ENCODE measurements around the gene RTRAF. TPM values are rescaled to one million over a fixed set of nuclear protein-coding genes. Genes with fewer than 3 reads are reported as not detected.

RTRAF gene
- total RNA-seq, 1 donor from 2014 or later: 247 TPM

DNA sequence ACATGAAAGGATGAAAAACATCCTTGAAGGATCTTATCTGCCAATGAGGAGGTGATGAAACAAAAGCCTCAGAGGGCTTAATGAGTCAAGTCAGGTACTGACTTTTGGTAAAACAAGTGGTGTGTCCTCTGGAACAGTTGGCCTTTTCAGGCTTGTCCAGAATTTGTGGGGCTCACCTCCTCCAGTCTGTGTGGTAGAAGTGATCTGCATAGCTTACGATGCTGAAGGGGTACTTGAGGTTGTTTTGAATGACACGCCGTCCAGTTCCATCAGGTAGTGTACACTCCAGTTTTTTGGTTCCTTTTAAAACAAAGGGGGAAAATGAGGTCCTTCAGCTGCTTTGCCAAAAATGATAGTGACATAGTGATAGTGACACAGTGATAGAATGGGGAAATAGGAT is 17.0 kb downstream of the RTRAF start:
- DNase-seq (ENCODE audit: low spot score, unreplicated experiment): no peak
- Mint-ChIP-seq H3K4me1 (ENCODE audit: low read depth) (peaks cover 31% of the 10 kb centered on the region), H3K27ac (no peak overlapping the region), H3K27me3 (no peaks in the 10 kb centered on the region), H3K4me3 (ENCODE audit: low read depth) (no peak overlapping the region), H3K36me3 (ENCODE audit: insufficient read depth) (peaks cover 30% of the 10 kb centered on the region), H3K9me3 (ENCODE audit: low read depth) (no peaks in the 10 kb centered on the region)
- TF ChIP-seq, protein P1, sequence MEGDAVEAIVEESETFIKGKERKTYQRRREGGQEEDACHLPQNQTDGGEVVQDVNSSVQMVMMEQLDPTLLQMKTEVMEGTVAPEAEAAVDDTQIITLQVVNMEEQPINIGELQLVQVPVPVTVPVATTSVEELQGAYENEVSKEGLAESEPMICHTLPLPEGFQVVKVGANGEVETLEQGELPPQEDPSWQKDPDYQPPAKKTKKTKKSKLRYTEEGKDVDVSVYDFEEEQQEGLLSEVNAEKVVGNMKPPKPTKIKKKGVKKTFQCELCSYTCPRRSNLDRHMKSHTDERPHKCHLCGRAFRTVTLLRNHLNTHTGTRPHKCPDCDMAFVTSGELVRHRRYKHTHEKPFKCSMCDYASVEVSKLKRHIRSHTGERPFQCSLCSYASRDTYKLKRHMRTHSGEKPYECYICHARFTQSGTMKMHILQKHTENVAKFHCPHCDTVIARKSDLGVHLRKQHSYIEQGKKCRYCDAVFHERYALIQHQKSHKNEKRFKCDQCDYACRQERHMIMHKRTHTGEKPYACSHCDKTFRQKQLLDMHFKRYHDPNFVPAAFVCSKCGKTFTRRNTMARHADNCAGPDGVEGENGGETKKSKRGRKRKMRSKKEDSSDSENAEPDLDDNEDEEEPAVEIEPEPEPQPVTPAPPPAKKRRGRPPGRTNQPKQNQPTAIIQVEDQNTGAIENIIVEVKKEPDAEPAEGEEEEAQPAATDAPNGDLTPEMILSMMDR (IDR thresholded peaks at IDR 0.05; ENCODE audit: unreplicated experiment): no peak

DNA sequence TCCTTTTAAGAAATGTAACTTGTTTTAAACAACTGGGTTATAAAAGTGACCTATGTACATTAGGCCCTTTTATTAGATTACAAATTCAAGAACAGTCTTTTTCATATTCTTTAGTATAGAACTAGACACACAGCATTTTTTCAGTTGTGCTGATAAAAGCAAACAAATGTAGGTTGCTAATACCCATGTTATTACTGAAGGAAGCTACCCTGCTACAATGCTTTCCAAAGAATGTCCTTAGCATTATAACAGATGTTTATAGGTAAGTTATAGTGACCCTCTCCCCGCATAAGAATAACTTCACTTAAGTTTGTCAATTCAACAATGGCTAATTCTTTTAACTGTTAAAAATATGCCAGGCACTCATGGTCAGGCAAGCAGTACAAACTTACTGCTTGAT is 17.9 kb downstream of the RTRAF start:
- H3K4me3 Mint-ChIP-seq (ENCODE audit: low read depth): no peak overlapping the region

DNA sequence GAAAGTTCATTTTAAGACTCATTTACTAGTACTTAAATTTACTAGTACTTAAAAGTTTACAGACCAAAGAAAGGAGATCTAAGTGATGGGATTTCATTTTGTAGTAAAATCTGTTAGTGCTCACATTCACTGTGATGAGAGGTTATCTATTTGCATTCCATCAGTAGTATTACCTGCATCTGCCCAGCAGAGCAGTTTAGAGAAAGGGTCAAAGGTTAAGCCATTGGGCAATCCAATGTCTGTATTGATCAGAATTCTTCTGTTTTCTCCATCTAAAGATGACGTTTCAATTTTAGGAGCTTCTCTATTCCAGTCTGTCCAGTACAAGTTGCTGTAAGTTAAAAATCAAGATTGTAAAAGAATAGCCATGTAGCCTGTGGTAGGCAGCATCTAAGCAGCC is 18.3 kb downstream of the RTRAF start:
- Mint-ChIP-seq H3K4me1 (ENCODE audit: low read depth) (peaks cover 22% of the 10 kb centered on the region), H3K27me3 (no peaks in the 10 kb centered on the region), H3K36me3 (ENCODE audit: insufficient read depth) (peaks cover 31% of the 10 kb centered on the region), H3K9me3 (ENCODE audit: low read depth) (no peaks in the 10 kb centered on the region), H3K4me3 (ENCODE audit: low read depth) (no peak overlapping the region), H3K27ac (no peak overlapping the region)
- TF ChIP-seq, protein P1 (IDR thresholded peaks at IDR 0.05; ENCODE audit: unreplicated experiment): no peak
- DNase-seq (ENCODE audit: low spot score, unreplicated experiment): no peak

More for the DNA sequence above, 17.9 kb downstream of the RTRAF start:
- TF ChIP-seq, protein P1 (IDR thresholded peaks at IDR 0.05; ENCODE audit: unreplicated experiment): no peak
- no peak for DNase-seq (ENCODE audit: low spot score, unreplicated experiment)
- H3K27ac Mint-ChIP-seq: no peak overlapping the region
- H3K9me3 Mint-ChIP-seq (ENCODE audit: low read depth): no peaks in the 10 kb centered on the region
- peaks cover 33% of the 10 kb centered on the region for H3K36me3 Mint-ChIP-seq (ENCODE audit: insufficient read depth)
- H3K4me1 Mint-ChIP-seq (ENCODE audit: low read depth): peaks cover 26% of the 10 kb centered on the region
- H3K27me3 Mint-ChIP-seq: no peaks in the 10 kb centered on the region

DNA sequence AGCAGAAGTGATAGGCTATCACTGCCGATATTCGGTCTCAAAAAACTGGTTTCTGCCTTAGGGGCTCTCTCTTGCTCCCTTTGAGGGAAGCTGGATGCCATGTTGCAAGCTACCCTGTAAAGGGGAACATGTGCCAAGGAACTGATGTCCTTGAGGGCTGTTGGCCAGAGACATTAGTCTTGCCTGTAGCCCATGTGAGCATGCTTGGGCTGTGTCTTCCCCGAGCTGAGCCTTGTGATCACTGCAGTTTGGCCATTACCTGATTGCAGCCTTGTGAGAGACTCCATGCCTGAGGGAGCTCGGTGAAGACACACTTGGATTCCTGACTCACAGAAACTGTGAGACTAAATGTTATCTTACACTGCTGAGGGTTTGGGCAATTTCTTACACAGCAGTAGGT is 18.8 kb downstream of the RTRAF start:
- Mint-ChIP-seq H3K36me3 (ENCODE audit: insufficient read depth) (peaks cover 31% of the 10 kb centered on the region), H3K4me3 (ENCODE audit: low read depth) (no peak overlapping the region), H3K27me3 (no peaks in the 10 kb centered on the region), H3K9me3 (ENCODE audit: low read depth) (no peaks in the 10 kb centered on the region), H3K27ac (no peak overlapping the region), H3K4me1 (ENCODE audit: low read depth) (peaks cover 17% of the 10 kb centered on the region)
- TF ChIP-seq, protein P1 (IDR thresholded peaks at IDR 0.05; ENCODE audit: unreplicated experiment): no peak
- no peak for DNase-seq (ENCODE audit: low spot score, unreplicated experiment)

DNA sequence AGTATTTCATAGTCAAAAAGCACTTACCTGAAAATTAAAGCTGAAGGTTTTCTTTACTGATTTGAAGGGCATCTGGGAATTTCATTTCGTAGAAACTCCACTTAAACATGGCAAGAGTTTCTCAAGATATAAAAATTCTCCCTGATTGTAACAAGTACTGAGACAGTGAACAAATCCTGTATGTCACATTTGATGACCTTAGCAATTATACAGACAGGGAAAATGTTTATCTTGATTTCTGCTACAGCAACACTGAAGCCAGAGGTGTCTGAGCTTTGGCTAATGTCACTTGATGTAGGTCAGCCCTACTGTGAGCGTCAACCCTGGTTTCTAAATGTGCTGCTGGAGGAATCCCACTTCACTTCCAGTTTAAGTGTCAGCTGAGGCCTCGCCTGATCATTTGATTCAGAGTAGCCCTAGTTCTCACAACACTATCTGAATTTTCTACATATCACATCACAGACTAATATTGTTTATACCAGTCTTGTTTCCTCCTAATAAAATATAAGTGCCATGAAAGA is 20.9 kb downstream of the RTRAF start:
- Mint-ChIP-seq H3K4me3 (ENCODE audit: low read depth) (no peak overlapping the region), H3K27me3 (no peaks in the 10 kb centered on the region), H3K27ac (no peak overlapping the region), H3K36me3 (ENCODE audit: insufficient read depth) (peaks cover 28% of the 10 kb centered on the region), H3K9me3 (ENCODE audit: low read depth) (no peaks in the 10 kb centered on the region), H3K4me1 (ENCODE audit: low read depth) (peaks cover 8% of the 10 kb centered on the region)
- TF ChIP-seq, protein P1 (IDR thresholded peaks at IDR 0.05; ENCODE audit: unreplicated experiment): no peak
- DNase-seq (ENCODE audit: low spot score, unreplicated experiment): no peak
